Endothelial cell (in vitro differentiated cells): ENCODE measurements around the gene HRK. TPM values are rescaled to one million over a fixed set of nuclear protein-coding genes. Genes with fewer than 3 reads are reported as not detected.

Source experiments
- DNase-seq: peaks from one replicate; pipeline ENCODE4 v3.0.0; 2021; ENCODE audit warnings: low spot score
- H3K27ac Mint-ChIP-seq: one replicate; pipeline ENCODE4 v1.8.0; 2021; ENCODE audit warnings: mixed read lengths, inconsistent platforms; ENCODE audit not compliant: unreplicated experiment
- H3K27me3 Mint-ChIP-seq: one replicate; pipeline ENCODE4 v1.8.0; 2021; ENCODE audit warnings: mild to moderate bottlenecking, moderate library complexity, mixed read lengths, inconsistent platforms; ENCODE audit not compliant: unreplicated experiment
- H3K36me3 Mint-ChIP-seq: one replicate; pipeline ENCODE4 v1.8.0; 2021; ENCODE audit warnings: mild to moderate bottlenecking, low read depth, mixed read lengths, inconsistent platforms; ENCODE audit not compliant: unreplicated experiment
- H3K4me1 Mint-ChIP-seq: one replicate; pipeline ENCODE4 v1.8.0; 2021; ENCODE audit warnings: mild to moderate bottlenecking, mixed read lengths, inconsistent platforms; ENCODE audit not compliant: unreplicated experiment
- H3K4me3 Mint-ChIP-seq: one replicate; pipeline ENCODE4 v1.8.0; 2021; ENCODE audit warnings: mild to moderate bottlenecking, mixed read lengths, inconsistent platforms; ENCODE audit not compliant: unreplicated experiment
- H3K9me3 Mint-ChIP-seq: one replicate; pipeline ENCODE4 v1.8.0; 2021; ENCODE audit warnings: mixed read lengths, inconsistent platforms; ENCODE audit not compliant: unreplicated experiment
- total RNA-seq: library from RNA; stranded (reverse); fragmentation: NEBNext Ultra II Directional; extraction: Animal tissue kit (Norgen Biotek cat#: 25700); gene quantifications from one replicate; pipeline ENCODE4 v1.2.1, GENCODE V29; 2021; ENCODE audit not compliant: unreplicated experiment
- TF ChIP-seq, protein P1 (sequence below): fragments of 200-600 bp; sonication (generic); IDR thresholded peaks from one replicate; pipeline ENCODE4 v1.5.0; 2021; ENCODE audit warnings: antibody characterized with exemption; ENCODE audit not compliant: unreplicated experiment

The HRK gene
- total RNA-seq, 1 donor from 2014 or later: 0.10 TPM

DNA sequence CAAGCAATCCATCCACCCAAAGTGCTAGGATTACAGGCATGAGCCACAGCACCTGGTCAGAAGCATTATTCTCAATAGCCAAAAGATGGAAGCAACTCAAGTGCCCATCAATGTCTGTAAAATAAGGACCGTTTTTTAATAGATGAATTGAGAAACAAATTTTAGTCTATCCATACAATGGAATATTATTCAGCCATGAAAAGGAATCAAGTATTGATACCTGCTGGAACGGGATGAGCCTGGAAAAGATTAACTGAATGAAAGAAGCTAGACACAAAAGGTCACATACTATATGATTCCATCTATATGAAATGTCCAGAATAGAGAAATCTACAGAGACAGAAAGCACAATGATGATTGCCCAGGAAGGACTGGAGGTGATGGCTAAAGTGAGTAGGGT lies 20.4 kb upstream of the HRK start:
- DNase-seq: no peak
- TF ChIP-seq, protein P1, sequence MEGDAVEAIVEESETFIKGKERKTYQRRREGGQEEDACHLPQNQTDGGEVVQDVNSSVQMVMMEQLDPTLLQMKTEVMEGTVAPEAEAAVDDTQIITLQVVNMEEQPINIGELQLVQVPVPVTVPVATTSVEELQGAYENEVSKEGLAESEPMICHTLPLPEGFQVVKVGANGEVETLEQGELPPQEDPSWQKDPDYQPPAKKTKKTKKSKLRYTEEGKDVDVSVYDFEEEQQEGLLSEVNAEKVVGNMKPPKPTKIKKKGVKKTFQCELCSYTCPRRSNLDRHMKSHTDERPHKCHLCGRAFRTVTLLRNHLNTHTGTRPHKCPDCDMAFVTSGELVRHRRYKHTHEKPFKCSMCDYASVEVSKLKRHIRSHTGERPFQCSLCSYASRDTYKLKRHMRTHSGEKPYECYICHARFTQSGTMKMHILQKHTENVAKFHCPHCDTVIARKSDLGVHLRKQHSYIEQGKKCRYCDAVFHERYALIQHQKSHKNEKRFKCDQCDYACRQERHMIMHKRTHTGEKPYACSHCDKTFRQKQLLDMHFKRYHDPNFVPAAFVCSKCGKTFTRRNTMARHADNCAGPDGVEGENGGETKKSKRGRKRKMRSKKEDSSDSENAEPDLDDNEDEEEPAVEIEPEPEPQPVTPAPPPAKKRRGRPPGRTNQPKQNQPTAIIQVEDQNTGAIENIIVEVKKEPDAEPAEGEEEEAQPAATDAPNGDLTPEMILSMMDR: no peak
- H3K27ac Mint-ChIP-seq: no peak overlapping the region
- H3K9me3 Mint-ChIP-seq: no peaks in the 10 kb centered on the region
- H3K36me3 Mint-ChIP-seq: no peaks in the 10 kb centered on the region
- no peaks in the 10 kb centered on the region for H3K27me3 Mint-ChIP-seq
- H3K4me1 Mint-ChIP-seq: no peaks in the 10 kb centered on the region
- H3K4me3 Mint-ChIP-seq: no peak overlapping the region

DNA sequence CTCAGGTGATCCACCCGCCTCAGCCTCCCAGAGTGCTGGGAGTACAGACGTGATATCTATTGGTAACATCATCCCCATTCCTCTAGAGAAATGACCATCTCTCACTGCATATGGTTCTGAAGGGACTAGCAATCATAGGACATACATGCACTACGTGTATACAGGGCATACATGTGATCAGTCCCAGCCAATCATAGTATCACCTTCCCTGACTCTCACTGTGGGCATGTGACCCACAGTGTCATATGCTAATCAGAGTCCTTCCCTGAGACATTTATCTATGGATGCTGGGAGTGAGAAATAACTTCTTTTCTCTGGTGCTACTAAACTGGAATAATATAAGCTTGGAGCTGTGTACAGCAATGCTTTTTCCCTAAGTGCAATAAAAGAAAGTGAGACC lies 17.4 kb upstream of the HRK start:
- H3K27ac Mint-ChIP-seq: no peak overlapping the region
- no peak overlapping the region for H3K4me3 Mint-ChIP-seq
- TF ChIP-seq, protein P1: no peak
- no peaks in the 10 kb centered on the region for H3K36me3 Mint-ChIP-seq
- DNase-seq: no peak
- no peaks in the 10 kb centered on the region for H3K4me1 Mint-ChIP-seq
- no peaks in the 10 kb centered on the region for H3K27me3 Mint-ChIP-seq
- no peaks in the 10 kb centered on the region for H3K9me3 Mint-ChIP-seq

- TF ChIP-seq, protein P1: no peak
- H3K4me1 Mint-ChIP-seq: no peaks in the 10 kb centered on the region
These were observed 16.2 kb upstream of the HRK start for GRCh38 chr12:116897476-116897875.

GRCh38 chr12:116896411-116896924 lies 15.2 kb upstream of the HRK start:
- H3K9me3 Mint-ChIP-seq: no peaks in the 10 kb centered on the region
- H3K27ac Mint-ChIP-seq: no peak overlapping the region
- TF ChIP-seq, protein P1: no peak
- H3K27me3 Mint-ChIP-seq: no peaks in the 10 kb centered on the region
- DNase-seq: no peak
- H3K36me3 Mint-ChIP-seq: no peaks in the 10 kb centered on the region
- no peaks in the 10 kb centered on the region for H3K4me1 Mint-ChIP-seq
- no peak overlapping the region for H3K4me3 Mint-ChIP-seq

More at GRCh38 chr12:116897476-116897875, 16.2 kb upstream of the HRK start:
- no peak overlapping the region for H3K4me3 Mint-ChIP-seq
- no peak overlapping the region for H3K27ac Mint-ChIP-seq
- no peaks in the 10 kb centered on the region for H3K36me3 Mint-ChIP-seq
- H3K9me3 Mint-ChIP-seq: no peaks in the 10 kb centered on the region
- H3K27me3 Mint-ChIP-seq: no peaks in the 10 kb centered on the region
- DNase-seq: no peak

DNA sequence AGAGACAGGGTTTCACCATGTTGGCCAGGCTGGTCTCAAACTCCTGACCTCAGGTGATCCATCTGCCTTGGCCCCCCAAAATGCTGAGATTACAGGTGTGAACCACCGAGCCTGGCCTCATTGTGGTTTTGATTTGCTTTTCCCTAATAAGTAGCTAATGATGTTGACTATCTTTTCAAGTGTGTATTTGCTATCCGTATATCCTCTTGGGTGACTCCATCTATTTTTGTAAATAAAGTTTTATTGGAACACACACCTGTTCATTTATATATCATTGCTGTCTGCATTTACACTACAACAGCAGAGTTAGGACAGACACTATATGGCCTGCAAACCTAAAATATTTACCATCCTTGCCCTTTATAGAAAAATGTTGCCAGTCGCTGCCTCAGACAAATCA lies 13.7 kb upstream of the HRK start:
- Mint-ChIP-seq H3K9me3 (no peaks in the 10 kb centered on the region), H3K36me3 (no peaks in the 10 kb centered on the region), H3K4me1 (no peaks in the 10 kb centered on the region), H3K4me3 (no peak overlapping the region), H3K27ac (no peak overlapping the region), H3K27me3 (no peaks in the 10 kb centered on the region)
- TF ChIP-seq, protein P1: no peak
- DNase-seq: no peak
